Mammary epithelial cell (primary cell): Measurements from ENCODE around the gene NCLN.

Experiments used
- EZH2 ChIP-seq: IDR thresholded peaks from 2 replicates; pipeline ENCODE4 v1.6.1; 2012; ENCODE audit warnings: low read length, inconsistent platforms, borderline replicate concordance
- TF ChIP-seq, protein P1 (sequence below), 2 donors: IDR thresholded peaks in 1 of 2; conservative IDR thresholded peaks in 1 of 2; 2 replicates each; pipeline ENCODE4 v1.5.1; 2011 to 2012; ENCODE audit warnings: inconsistent platforms in 2 of 2, low read length in 2 of 2, mild to moderate bottlenecking in 2 of 2, control low read depth in 1 of 2, low read depth in 1 of 2; ENCODE audit not compliant: insufficient read depth in 1 of 2; ENCODE audit errors: extremely low read depth in 1 of 2

DNA sequence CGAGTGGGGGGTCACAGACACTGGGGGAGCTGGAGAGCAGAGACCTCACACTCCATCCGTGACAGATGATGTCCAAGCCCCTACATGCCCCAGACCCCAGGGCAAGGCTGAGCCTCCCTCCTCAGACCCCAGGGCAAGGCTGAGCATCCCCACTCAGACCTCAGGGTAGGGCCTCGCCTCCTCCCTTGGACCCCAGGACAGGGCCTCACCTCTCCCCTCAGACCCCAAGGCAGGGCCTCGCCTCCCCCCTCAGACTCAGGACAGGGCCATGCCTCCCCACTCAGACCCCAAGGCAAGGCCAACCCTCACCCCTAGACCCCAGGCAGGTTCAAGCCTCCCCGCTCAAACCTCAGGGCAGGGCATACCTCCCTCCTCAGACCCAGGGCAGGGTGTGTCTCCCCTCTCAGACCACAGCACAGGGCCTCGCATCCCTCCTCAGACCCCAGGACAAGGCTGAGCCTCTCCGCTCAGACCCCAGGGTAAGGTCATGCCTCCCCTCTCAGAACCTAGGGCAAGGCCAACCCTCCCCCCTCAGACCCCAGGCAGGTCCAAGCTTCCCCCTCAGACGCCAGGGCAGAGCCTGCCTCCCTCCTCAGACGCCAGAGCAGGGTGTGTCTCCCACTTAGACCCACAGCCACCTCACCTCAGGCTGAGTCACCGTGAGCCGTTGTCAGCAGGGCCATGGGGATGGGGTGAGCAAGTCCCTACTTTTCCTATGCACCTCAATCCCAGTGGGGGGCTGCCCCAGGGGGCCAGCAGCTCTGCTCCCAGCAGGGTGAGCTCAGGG lies 8.8 kb upstream of the NCLN start:
- TF ChIP-seq, protein P1, sequence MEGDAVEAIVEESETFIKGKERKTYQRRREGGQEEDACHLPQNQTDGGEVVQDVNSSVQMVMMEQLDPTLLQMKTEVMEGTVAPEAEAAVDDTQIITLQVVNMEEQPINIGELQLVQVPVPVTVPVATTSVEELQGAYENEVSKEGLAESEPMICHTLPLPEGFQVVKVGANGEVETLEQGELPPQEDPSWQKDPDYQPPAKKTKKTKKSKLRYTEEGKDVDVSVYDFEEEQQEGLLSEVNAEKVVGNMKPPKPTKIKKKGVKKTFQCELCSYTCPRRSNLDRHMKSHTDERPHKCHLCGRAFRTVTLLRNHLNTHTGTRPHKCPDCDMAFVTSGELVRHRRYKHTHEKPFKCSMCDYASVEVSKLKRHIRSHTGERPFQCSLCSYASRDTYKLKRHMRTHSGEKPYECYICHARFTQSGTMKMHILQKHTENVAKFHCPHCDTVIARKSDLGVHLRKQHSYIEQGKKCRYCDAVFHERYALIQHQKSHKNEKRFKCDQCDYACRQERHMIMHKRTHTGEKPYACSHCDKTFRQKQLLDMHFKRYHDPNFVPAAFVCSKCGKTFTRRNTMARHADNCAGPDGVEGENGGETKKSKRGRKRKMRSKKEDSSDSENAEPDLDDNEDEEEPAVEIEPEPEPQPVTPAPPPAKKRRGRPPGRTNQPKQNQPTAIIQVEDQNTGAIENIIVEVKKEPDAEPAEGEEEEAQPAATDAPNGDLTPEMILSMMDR (conservative IDR thresholded peaks at IDR 0.05 in 1 of 2, IDR thresholded peaks at IDR 0.05 in 1 of 2; ENCODE audit: extremely low read depth in 1 of 2, insufficient read depth in 1 of 2, low read depth in 1 of 2, low read length in 2 of 2), result no peak
- TF ChIP-seq EZH2, result no peak
